ENCODE results near the gene KIF20A. TPM values are rescaled to one million over a fixed set of nuclear protein-coding genes. Genes with fewer than 3 reads are reported as not detected.
"Not testable (repeated sequence)": the region's sequence is repeated elsewhere in the genome, so short reads cannot be mapped to it uniquely, and the experiment has no call there.

KIF20A gene
- polyA plus RNA-seq, 2 donors, result 8.8 to 9.9 TPM

DNA sequence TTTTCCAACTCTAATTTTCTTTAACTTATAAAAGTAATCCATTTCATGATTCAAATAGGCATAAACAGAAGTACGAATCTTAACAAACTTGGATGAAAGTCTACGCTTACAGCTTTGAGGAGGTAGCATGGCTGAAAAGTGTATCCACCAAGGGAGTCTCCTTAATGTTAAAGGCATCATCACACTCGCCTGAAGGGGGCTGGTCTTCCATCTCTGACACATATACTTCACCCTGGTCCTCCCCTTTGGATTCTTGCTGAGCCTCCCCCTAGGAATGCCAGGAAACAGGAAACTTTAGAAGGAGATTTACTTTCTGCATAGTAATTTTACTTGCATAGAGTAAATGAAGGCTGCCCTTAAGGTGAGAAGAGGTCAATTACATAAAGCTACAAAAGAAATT lies 29.4 kb upstream of the KIF20A start:
- Histone ChIP-seq H3K9me3 (ENCODE audit: control insufficient read depth in 2 of 2, insufficient read depth in 1 of 2, low read depth in 1 of 2, low read length in 1 of 2) (no peaks in the 10 kb centered on the region), H3K36me3 (ENCODE audit: control insufficient read depth in 2 of 2, insufficient read depth in 2 of 2, low read length in 1 of 2) (no peaks in the 10 kb centered on the region), H3K4me3 (ENCODE audit: low read depth in 1 of 2, low read length in 2 of 2) (no peak overlapping the region), H3K27me3 (ENCODE audit: control insufficient read depth in 1 of 2, insufficient read depth in 2 of 2, low read length in 2 of 2) (no peaks in the 10 kb centered on the region), H3K4me1 (ENCODE audit: control insufficient read depth in 2 of 2, insufficient read depth in 2 of 2, low read length in 1 of 2) (no peaks in the 10 kb centered on the region), H3K27ac (ENCODE audit: low read depth in 2 of 2, low read length in 1 of 2) (no peak overlapping the region)
- WGBS, 2 donors, result 50 to 53% methylated on average over 3 of the region's 3 CpGs

- not testable (repeated sequence) for H3K9me3 ChIP-seq (ENCODE audit: control insufficient read depth in 2 of 2, insufficient read depth in 1 of 2, low read depth in 1 of 2, low read length in 1 of 2); H3K27me3 ChIP-seq (ENCODE audit: control insufficient read depth in 1 of 2, insufficient read depth in 2 of 2, low read length in 2 of 2); H3K27ac ChIP-seq (ENCODE audit: low read depth in 2 of 2, low read length in 1 of 2); H3K4me3 ChIP-seq (ENCODE audit: low read depth in 1 of 2, low read length in 2 of 2); H3K4me1 ChIP-seq (ENCODE audit: control insufficient read depth in 2 of 2, insufficient read depth in 2 of 2, low read length in 1 of 2)
- 97 to 98% methylated on average over 9 of the region's 9 CpGs for WGBS, 2 donors
- peaks cover 12 to 15% of the 10 kb centered on the region in 2 donors for H3K36me3 ChIP-seq (ENCODE audit: control insufficient read depth in 2 of 2, insufficient read depth in 2 of 2, low read length in 1 of 2)
These were observed 22.9 kb upstream of the KIF20A start for GRCh38 chr5:138155977-138156376.

DNA sequence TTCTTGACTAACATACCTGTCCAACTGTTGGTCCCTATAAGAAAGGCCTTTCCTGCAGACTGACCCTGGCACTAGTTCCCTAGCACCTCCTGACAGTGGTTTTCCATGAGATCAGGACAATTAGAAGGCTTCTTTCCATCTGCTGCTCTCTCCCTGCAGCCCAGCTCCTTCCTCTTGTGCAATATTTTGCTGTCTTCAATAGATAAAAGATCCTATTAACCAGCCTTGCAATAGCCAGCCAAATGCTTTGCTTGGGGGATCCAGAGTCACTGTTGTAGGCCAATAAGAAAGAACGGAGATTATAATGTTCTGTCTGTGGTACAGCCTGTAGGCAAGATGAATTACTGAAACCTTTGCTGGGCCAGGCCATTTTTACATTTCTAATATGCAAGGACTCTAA lies 21.3 kb upstream of the KIF20A start:
- Histone ChIP-seq H3K36me3 (ENCODE audit: control insufficient read depth in 2 of 2, insufficient read depth in 2 of 2, low read length in 1 of 2) (peaks cover 15 to 20% of the 10 kb centered on the region in 2 donors), H3K27ac (ENCODE audit: low read depth in 2 of 2, low read length in 1 of 2) (no peak overlapping the region), H3K4me3 (ENCODE audit: low read depth in 1 of 2, low read length in 2 of 2) (no peak overlapping the region), H3K27me3 (ENCODE audit: control insufficient read depth in 1 of 2, insufficient read depth in 2 of 2, low read length in 2 of 2) (no peaks in the 10 kb centered on the region), H3K9me3 (ENCODE audit: control insufficient read depth in 2 of 2, insufficient read depth in 1 of 2, low read depth in 1 of 2, low read length in 1 of 2) (no peaks in the 10 kb centered on the region), H3K4me1 (ENCODE audit: control insufficient read depth in 2 of 2, insufficient read depth in 2 of 2, low read length in 1 of 2) (no peaks in the 10 kb centered on the region)
- WGBS, 2 donors, result 84 to 86% methylated on average over 1 of the region's 1 CpG

DNA sequence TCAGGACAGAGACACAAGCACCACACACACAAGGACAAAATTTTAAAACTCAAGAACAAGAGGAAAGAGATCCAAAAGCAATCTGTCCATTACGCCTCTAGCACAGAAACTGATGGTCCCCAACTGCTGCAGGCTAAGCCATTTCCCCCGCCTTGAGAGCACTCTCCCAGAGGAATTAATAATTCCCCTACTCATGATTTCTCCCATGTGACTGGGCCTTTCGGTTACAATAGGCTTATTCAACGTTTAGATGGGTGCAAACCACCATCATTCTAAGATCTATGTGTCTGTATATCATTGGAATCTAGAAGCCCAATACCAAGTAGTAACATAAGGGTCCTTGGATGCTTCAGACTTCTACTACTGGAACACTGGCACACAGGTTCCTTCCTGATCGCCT lies 19.2 kb upstream of the KIF20A start:
- 94% methylated on average over 5 of the region's 5 CpGs for WGBS, 2 donors
- no peak overlapping the region for H3K4me3 ChIP-seq (ENCODE audit: low read depth in 1 of 2, low read length in 2 of 2)
- H3K27me3 ChIP-seq (ENCODE audit: control insufficient read depth in 1 of 2, insufficient read depth in 2 of 2, low read length in 2 of 2), result no peaks in the 10 kb centered on the region
- H3K36me3 ChIP-seq (ENCODE audit: control insufficient read depth in 2 of 2, insufficient read depth in 2 of 2, low read length in 1 of 2), result peaks cover 26 to 28% of the 10 kb centered on the region in 2 donors
- no peaks in the 10 kb centered on the region for H3K4me1 ChIP-seq (ENCODE audit: control insufficient read depth in 2 of 2, insufficient read depth in 2 of 2, low read length in 1 of 2)
- no peak overlapping the region for H3K27ac ChIP-seq (ENCODE audit: low read depth in 2 of 2, low read length in 1 of 2)
- H3K9me3 ChIP-seq (ENCODE audit: control insufficient read depth in 2 of 2, insufficient read depth in 1 of 2, low read depth in 1 of 2, low read length in 1 of 2), result no peaks in the 10 kb centered on the region

DNA sequence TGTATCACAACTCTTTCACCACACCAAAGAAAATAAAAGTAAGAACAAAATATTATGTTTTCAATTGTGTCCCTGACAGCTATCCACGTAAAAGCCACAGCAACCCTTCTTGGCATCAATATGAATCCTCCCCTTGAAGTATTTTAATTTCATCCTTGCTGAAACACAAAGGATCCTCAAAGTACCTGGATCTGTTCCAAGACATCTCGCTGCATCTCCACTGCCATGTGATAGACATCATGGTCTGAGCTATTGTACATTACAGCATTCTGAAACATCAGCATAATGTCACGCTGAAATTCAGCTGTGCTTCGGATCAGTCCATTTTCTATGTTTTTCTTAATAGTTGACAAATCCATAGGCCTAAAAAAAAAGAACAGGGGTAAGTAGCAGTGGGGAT lies 18.2 kb upstream of the KIF20A start:
- H3K36me3 ChIP-seq (ENCODE audit: control insufficient read depth in 2 of 2, insufficient read depth in 2 of 2, low read length in 1 of 2), result peaks cover 36 to 38% of the 10 kb centered on the region in 2 donors
- no peaks in the 10 kb centered on the region for H3K27me3 ChIP-seq (ENCODE audit: control insufficient read depth in 1 of 2, insufficient read depth in 2 of 2, low read length in 2 of 2)
- no peaks in the 10 kb centered on the region for H3K4me1 ChIP-seq (ENCODE audit: control insufficient read depth in 2 of 2, insufficient read depth in 2 of 2, low read length in 1 of 2)
- no peak overlapping the region for H3K4me3 ChIP-seq (ENCODE audit: low read depth in 1 of 2, low read length in 2 of 2)
- WGBS, 2 donors, result 89 to 93% methylated on average over 4 of the region's 4 CpGs
- no peaks in the 10 kb centered on the region for H3K9me3 ChIP-seq (ENCODE audit: control insufficient read depth in 2 of 2, insufficient read depth in 1 of 2, low read depth in 1 of 2, low read length in 1 of 2)
- H3K27ac ChIP-seq (ENCODE audit: low read depth in 2 of 2, low read length in 1 of 2), result no peak overlapping the region

- Histone ChIP-seq H3K4me3 (ENCODE audit: low read depth in 1 of 2, low read length in 2 of 2) (no peak overlapping the region), H3K27ac (ENCODE audit: low read depth in 2 of 2, low read length in 1 of 2) (no peak overlapping the region), H3K9me3 (ENCODE audit: control insufficient read depth in 2 of 2, insufficient read depth in 1 of 2, low read depth in 1 of 2, low read length in 1 of 2) (no peaks in the 10 kb centered on the region), H3K27me3 (ENCODE audit: control insufficient read depth in 1 of 2, insufficient read depth in 2 of 2, low read length in 2 of 2) (no peaks in the 10 kb centered on the region), H3K36me3 (ENCODE audit: control insufficient read depth in 2 of 2, insufficient read depth in 2 of 2, low read length in 1 of 2) (peaks cover 41 to 52% of the 10 kb centered on the region in 2 donors), H3K4me1 (ENCODE audit: control insufficient read depth in 2 of 2, insufficient read depth in 2 of 2, low read length in 1 of 2) (no peaks in the 10 kb centered on the region)
These were observed 15.2 kb upstream of the KIF20A start for GRCh38 chr5:138163721-138164120.

GRCh38 chr5:138169124-138169523 lies 9.8 kb upstream of the KIF20A start:
- no peak overlapping the region for H3K4me3 ChIP-seq (ENCODE audit: low read depth in 1 of 2, low read length in 2 of 2)
- H3K36me3 ChIP-seq (ENCODE audit: control insufficient read depth in 2 of 2, insufficient read depth in 2 of 2, low read length in 1 of 2), result peaks cover 27 to 41% of the 10 kb centered on the region in 2 donors
- no peaks in the 10 kb centered on the region for H3K27me3 ChIP-seq (ENCODE audit: control insufficient read depth in 1 of 2, insufficient read depth in 2 of 2, low read length in 2 of 2)
- no peaks in the 10 kb centered on the region for H3K4me1 ChIP-seq (ENCODE audit: control insufficient read depth in 2 of 2, insufficient read depth in 2 of 2, low read length in 1 of 2)
- H3K27ac ChIP-seq (ENCODE audit: low read depth in 2 of 2, low read length in 1 of 2), result no peak overlapping the region
- 93 to 96% methylated on average over 5 of the region's 5 CpGs for WGBS, 2 donors
- H3K9me3 ChIP-seq (ENCODE audit: control insufficient read depth in 2 of 2, insufficient read depth in 1 of 2, low read depth in 1 of 2, low read length in 1 of 2), result no peaks in the 10 kb centered on the region

DNA sequence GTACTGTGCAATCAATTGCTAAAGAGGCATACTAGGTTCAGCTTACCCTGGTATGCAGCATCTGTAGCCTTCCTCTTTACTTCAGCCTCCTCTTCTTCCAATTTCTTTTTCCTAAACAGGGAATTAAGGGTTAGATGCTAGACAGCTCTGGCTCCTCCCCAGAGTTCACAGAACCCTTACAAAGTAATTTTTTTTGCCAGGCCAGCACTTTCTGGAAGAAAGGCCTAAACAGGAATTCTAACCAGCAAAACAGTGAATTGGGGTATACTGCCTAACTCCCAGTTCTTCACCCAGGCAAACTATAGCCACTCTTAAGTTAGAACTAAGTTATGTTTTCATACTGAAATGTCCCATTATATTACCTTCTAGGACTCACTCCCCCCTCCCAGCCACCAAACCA lies 8.6 kb upstream of the KIF20A start:
- Histone ChIP-seq H3K36me3 (ENCODE audit: control insufficient read depth in 2 of 2, insufficient read depth in 2 of 2, low read length in 1 of 2) (peaks cover 21 to 29% of the 10 kb centered on the region in 2 donors), H3K27me3 (ENCODE audit: control insufficient read depth in 1 of 2, insufficient read depth in 2 of 2, low read length in 2 of 2) (no peaks in the 10 kb centered on the region), H3K4me1 (ENCODE audit: control insufficient read depth in 2 of 2, insufficient read depth in 2 of 2, low read length in 1 of 2) (no peaks in the 10 kb centered on the region), H3K9me3 (ENCODE audit: control insufficient read depth in 2 of 2, insufficient read depth in 1 of 2, low read depth in 1 of 2, low read length in 1 of 2) (no peaks in the 10 kb centered on the region), H3K27ac (ENCODE audit: low read depth in 2 of 2, low read length in 1 of 2) (no peak overlapping the region), H3K4me3 (ENCODE audit: low read depth in 1 of 2, low read length in 2 of 2) (no peak overlapping the region)

GRCh38 chr5:138177941-138178515 lies 884 bp upstream of the KIF20A start:
- peaks cover 4 to 6% of the 10 kb centered on the region in 2 donors for H3K4me1 ChIP-seq (ENCODE audit: control insufficient read depth in 2 of 2, insufficient read depth in 2 of 2, low read length in 1 of 2)
- H3K4me3 ChIP-seq (ENCODE audit: low read depth in 1 of 2, low read length in 2 of 2), result peak overlapping the region; percentile 84 to 96
- H3K36me3 ChIP-seq (ENCODE audit: control insufficient read depth in 2 of 2, insufficient read depth in 2 of 2, low read length in 1 of 2), result peaks cover 2 to 5% of the 10 kb centered on the region in 2 donors
- H3K9me3 ChIP-seq (ENCODE audit: control insufficient read depth in 2 of 2, insufficient read depth in 1 of 2, low read depth in 1 of 2, low read length in 1 of 2), result no peaks in the 10 kb centered on the region
- H3K27me3 ChIP-seq (ENCODE audit: control insufficient read depth in 1 of 2, insufficient read depth in 2 of 2, low read length in 2 of 2), result no peaks in the 10 kb centered on the region
- peak overlapping the region; percentile 87 to 90 for H3K27ac ChIP-seq (ENCODE audit: low read depth in 2 of 2, low read length in 1 of 2)
- WGBS, 2 donors, result 0% methylated on average over 16 of the region's 16 CpGs

GRCh38 chr5:138179277-138179857 lies 455 bp downstream of the KIF20A start:
- peaks cover 4 to 6% of the 10 kb centered on the region in 2 donors for H3K4me1 ChIP-seq (ENCODE audit: control insufficient read depth in 2 of 2, insufficient read depth in 2 of 2, low read length in 1 of 2)
- no peaks in the 10 kb centered on the region for H3K27me3 ChIP-seq (ENCODE audit: control insufficient read depth in 1 of 2, insufficient read depth in 2 of 2, low read length in 2 of 2)
- H3K27ac ChIP-seq (ENCODE audit: low read depth in 2 of 2, low read length in 1 of 2), result no peak overlapping the region
- H3K36me3 ChIP-seq (ENCODE audit: control insufficient read depth in 2 of 2, insufficient read depth in 2 of 2, low read length in 1 of 2), result peaks cover 2 to 5% of the 10 kb centered on the region in 2 donors
- H3K9me3 ChIP-seq (ENCODE audit: control insufficient read depth in 2 of 2, insufficient read depth in 1 of 2, low read depth in 1 of 2, low read length in 1 of 2), result no peaks in the 10 kb centered on the region
- peak overlapping the region; percentile 48 to 96 for H3K4me3 ChIP-seq (ENCODE audit: low read depth in 1 of 2, low read length in 2 of 2)
- 2% methylated on average over 23 of the region's 23 CpGs for WGBS, 2 donors

All from esophagus (tissue), 2 donors.